Effector memory CD8-positive, alpha-beta T cell (primary cell): ENCODE data around the gene COL4A4.
A peak's percentile ranks its signal among the peaks of the same experiment; 100 is the strongest.

Source experiments
- ATAC-seq: fragments of 150-1000 bp; cut with Tn5 transposase; replicated peaks from 2 replicates; pipeline ENCODE4 v1.10.0; 2021; ENCODE audit warnings: mild to moderate bottlenecking, moderate library complexity
- DNase-seq, 3 experiments: peaks; one replicate each; pipeline ENCODE4 v3.0.0; 2021
- H3K27ac Mint-ChIP-seq, 2 donors: one replicate each; pipeline ENCODE4 v1.8.0; 2022; ENCODE audit warnings: mild to moderate bottlenecking in 2 of 2, mixed read lengths in 2 of 2, moderate library complexity in 2 of 2
- H3K27me3 Mint-ChIP-seq, 2 donors: one replicate each; pipeline ENCODE4 v1.8.0; 2022; ENCODE audit warnings: mixed read lengths in 2 of 2
- H3K36me3 Mint-ChIP-seq: one replicate; pipeline ENCODE4 v1.8.0; 2022; ENCODE audit warnings: mild to moderate bottlenecking, moderate library complexity, mixed read lengths; ENCODE audit not compliant: insufficient read depth
- H3K4me1 Mint-ChIP-seq, 2 donors: one replicate each; pipeline ENCODE4 v1.8.0; 2022; ENCODE audit warnings: low read depth in 2 of 2, mixed read lengths in 2 of 2
- H3K4me3 Mint-ChIP-seq, 2 donors: one replicate each; pipeline ENCODE4 v1.8.0; 2022; ENCODE audit warnings: mild to moderate bottlenecking in 2 of 2, mixed read lengths in 2 of 2, moderate library complexity in 2 of 2
- H3K9me3 Mint-ChIP-seq, 2 donors: one replicate each; pipeline ENCODE4 v1.8.0; 2022; ENCODE audit warnings: mixed read lengths in 2 of 2

The COL4A4 gene

GRCh38 chr2:227025510-227025909 is 138.5 kb downstream of the COL4A4 start:
- Mint-ChIP-seq H3K4me3 (no peak overlapping the region), H3K9me3 (no peaks in the 10 kb centered on the region), H3K27me3 (peaks cover 12 to 13% of the 10 kb centered on the region in 2 donors), H3K4me1 (no peaks in the 10 kb centered on the region), H3K36me3 (peaks cover 6% of the 10 kb centered on the region), H3K27ac (no peak overlapping the region)
- ATAC-seq (no peak), DNase-seq (no peak)

DNA sequence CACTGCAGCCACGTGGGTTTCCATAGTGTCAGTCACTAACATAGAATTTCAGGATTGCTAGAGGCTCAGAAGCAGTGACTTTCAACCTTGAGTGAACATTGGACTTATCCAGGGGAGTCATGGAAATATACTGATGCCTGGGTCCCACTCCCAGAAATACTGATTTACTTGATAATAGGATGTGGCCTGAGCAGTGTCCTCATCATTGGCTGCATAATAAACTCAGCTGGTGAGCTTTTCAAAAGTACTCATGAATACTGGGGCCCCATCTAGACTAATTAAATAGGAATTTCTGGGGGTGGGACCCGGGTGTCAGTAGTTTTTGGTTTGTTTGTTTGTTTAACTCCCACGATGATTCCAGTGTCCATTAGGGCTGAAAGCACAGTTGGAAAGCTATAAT is 141.4 kb downstream of the COL4A4 start:
- no peak for ATAC-seq
- Mint-ChIP-seq H3K4me1 (no peaks in the 10 kb centered on the region), H3K36me3 (peaks cover 3% of the 10 kb centered on the region), H3K9me3 (peaks cover 0 to 6% of the 10 kb centered on the region in 2 donors), H3K4me3 (no peak overlapping the region), H3K27me3 (peaks cover 21 to 25% of the 10 kb centered on the region in 2 donors), H3K27ac (no peak overlapping the region)
- DNase-seq: no peak

- H3K4me1 Mint-ChIP-seq: peaks cover 0 to 2% of the 10 kb centered on the region in 2 donors
- H3K4me3 Mint-ChIP-seq: no peak overlapping the region
- peaks cover 23 to 36% of the 10 kb centered on the region in 2 donors for H3K27me3 Mint-ChIP-seq
- peaks cover 0 to 6% of the 10 kb centered on the region in 2 donors for H3K9me3 Mint-ChIP-seq
- H3K27ac Mint-ChIP-seq: no peak overlapping the region
- ATAC-seq (no peak), DNase-seq (no peak)
- peaks cover 3% of the 10 kb centered on the region for H3K36me3 Mint-ChIP-seq
Observed at GRCh38 chr2:227020416-227020815, 143.6 kb downstream of the COL4A4 start.

DNA sequence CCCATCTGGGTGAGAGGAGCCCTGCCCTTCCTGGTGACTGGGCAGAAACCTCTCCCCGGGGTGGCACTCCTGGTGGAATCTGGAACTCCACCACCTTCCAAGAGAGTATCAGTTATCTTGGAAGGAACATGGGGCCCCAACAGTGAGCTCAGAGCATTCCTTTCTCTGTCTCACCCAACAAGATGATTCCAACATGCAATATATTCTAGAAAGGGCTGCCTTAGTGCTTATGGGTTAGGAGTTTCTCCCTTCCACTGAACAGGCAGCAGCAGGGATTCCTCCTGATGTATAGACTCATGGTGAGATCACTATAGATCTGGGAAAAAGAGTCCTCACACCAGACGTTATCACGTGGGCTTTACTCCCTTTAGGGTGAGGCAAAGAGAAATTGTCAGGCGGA is 147.1 kb downstream of the COL4A4 start:
- Mint-ChIP-seq H3K27ac (no peak overlapping the region), H3K4me3 (no peak overlapping the region), H3K4me1 (peaks cover 0 to 2% of the 10 kb centered on the region in 2 donors), H3K27me3 (peaks cover 30 to 45% of the 10 kb centered on the region in 2 donors), H3K36me3 (peaks cover under 1% of the 10 kb centered on the region), H3K9me3 (peaks cover 0 to 6% of the 10 kb centered on the region in 2 donors)
- no peak for DNase-seq
- no peak for ATAC-seq

- Mint-ChIP-seq H3K36me3 (no peaks in the 10 kb centered on the region), H3K4me3 (no peak overlapping the region), H3K9me3 (peaks cover 0 to 6% of the 10 kb centered on the region in 2 donors), H3K27me3 (peaks cover 20 to 31% of the 10 kb centered on the region in 2 donors), H3K27ac (no peak overlapping the region), H3K4me1 (peaks cover 0 to 2% of the 10 kb centered on the region in 2 donors)
- DNase-seq (no peak), ATAC-seq (no peak)
Observed at GRCh38 chr2:227013881-227014280, 150.1 kb downstream of the COL4A4 start.

GRCh38 chr2:227013330-227013729 is 150.7 kb downstream of the COL4A4 start:
- Mint-ChIP-seq H3K4me1 (peaks cover 0 to 2% of the 10 kb centered on the region in 2 donors), H3K9me3 (peaks cover 0 to 5% of the 10 kb centered on the region in 2 donors), H3K36me3 (no peaks in the 10 kb centered on the region), H3K27ac (no peak overlapping the region), H3K4me3 (no peak overlapping the region), H3K27me3 (peaks cover 19 to 26% of the 10 kb centered on the region in 2 donors)
- no peak for DNase-seq
- ATAC-seq: no peak

DNA sequence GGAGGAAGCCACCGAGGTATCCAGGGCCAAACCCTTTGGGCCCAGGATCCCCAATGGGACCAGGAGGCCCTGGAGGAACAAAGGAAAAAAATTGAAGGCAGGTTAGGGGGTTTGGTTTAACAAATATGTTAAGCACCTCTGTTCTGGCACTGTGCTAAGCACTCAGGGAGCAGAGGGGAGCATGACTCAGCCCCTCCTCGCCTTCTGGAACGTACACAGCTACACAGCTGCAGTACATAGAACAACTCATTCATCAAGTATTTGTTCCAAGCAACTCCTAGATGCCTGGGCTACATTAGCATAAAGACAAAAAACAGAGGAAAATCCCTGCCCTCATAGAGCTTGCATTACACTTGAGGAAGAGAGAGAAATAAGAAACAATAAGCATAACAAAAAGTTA is 153.6 kb downstream of the COL4A4 start:
- Mint-ChIP-seq H3K9me3 (no peaks in the 10 kb centered on the region), H3K4me3 (no peak overlapping the region)

GRCh38 chr2:227007940-227008339 is 156.1 kb downstream of the COL4A4 start:
- ATAC-seq: no peak
- no peak overlapping the region for H3K4me3 Mint-ChIP-seq

More for the DNA sequence above, 153.6 kb downstream of the COL4A4 start:
- no peak overlapping the region for H3K27ac Mint-ChIP-seq
- ATAC-seq: no peak
- no peak for DNase-seq
- H3K4me1 Mint-ChIP-seq: no peaks in the 10 kb centered on the region
- H3K27me3 Mint-ChIP-seq: peaks cover 9% of the 10 kb centered on the region in 2 donors
- no peaks in the 10 kb centered on the region for H3K36me3 Mint-ChIP-seq

DNA sequence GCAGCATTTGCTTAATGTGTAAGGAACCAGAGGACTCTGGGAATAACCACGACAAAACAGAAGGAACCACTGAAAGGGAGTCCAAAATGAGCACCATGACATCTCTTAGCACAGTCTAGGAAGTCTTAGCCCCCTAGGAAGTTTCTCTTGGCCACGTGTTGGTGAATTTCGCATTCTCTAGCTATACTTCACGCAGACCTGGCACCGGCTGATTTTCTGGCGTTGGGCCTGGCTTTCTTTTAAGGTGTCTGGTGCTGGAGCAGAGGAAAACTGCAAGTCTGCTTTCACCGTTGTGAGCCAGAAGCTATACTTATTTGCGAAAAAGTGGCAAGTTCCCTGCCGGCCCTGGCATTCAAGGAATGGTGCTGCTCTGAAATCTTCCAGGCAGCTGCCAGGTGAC is 156.9 kb downstream of the COL4A4 start:
- Mint-ChIP-seq H3K36me3 (no peaks in the 10 kb centered on the region), H3K27ac (no peak overlapping the region), H3K9me3 (no peaks in the 10 kb centered on the region), H3K4me1 (no peaks in the 10 kb centered on the region), H3K27me3 (no peaks in the 10 kb centered on the region), H3K4me3 (no peak overlapping the region)
- ATAC-seq (no peak), DNase-seq (no peak)

More at GRCh38 chr2:227007940-227008339, 156.1 kb downstream of the COL4A4 start:
- Mint-ChIP-seq H3K36me3 (no peaks in the 10 kb centered on the region), H3K9me3 (no peaks in the 10 kb centered on the region), H3K27ac (no peak overlapping the region), H3K27me3 (no peaks in the 10 kb centered on the region), H3K4me1 (no peaks in the 10 kb centered on the region)
- DNase-seq: no peak

GRCh38 chr2:227006189-227006897 is 157.7 kb downstream of the COL4A4 start:
- Mint-ChIP-seq H3K4me1 (no peaks in the 10 kb centered on the region), H3K27ac (no peak overlapping the region), H3K36me3 (no peaks in the 10 kb centered on the region), H3K9me3 (no peaks in the 10 kb centered on the region), H3K4me3 (no peak overlapping the region), H3K27me3 (no peaks in the 10 kb centered on the region)
- ATAC-seq: no peak
- no peak for DNase-seq

GRCh38 chr2:227004482-227004881 is 159.5 kb downstream of the COL4A4 start:
- no peaks in the 10 kb centered on the region for H3K4me1 Mint-ChIP-seq
- H3K27ac Mint-ChIP-seq: no peak overlapping the region
- H3K4me3 Mint-ChIP-seq: no peak overlapping the region
- no peaks in the 10 kb centered on the region for H3K36me3 Mint-ChIP-seq
- DNase-seq (no peak), ATAC-seq (no peak)
- no peaks in the 10 kb centered on the region for H3K27me3 Mint-ChIP-seq
- H3K9me3 Mint-ChIP-seq: no peaks in the 10 kb centered on the region

DNA sequence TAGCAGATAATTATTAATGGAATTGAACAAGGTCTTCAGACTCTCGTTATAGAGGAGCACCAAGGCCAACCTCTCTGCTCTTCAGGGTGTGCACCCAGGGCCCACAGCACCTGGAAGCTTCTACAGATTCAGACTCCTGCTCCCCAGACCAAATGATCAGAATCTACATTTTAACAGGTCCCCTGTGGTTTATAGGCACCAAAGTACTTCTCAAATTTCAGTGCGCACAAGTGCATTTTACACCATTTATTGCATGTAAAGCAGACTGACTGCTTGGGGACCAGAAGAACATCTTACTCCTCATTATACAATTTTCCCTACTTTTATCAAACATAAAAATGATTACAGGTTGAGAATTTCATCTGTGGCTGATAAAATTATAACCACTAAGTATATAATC is 163.9 kb downstream of the COL4A4 start:
- no peaks in the 10 kb centered on the region for H3K9me3 Mint-ChIP-seq
- DNase-seq: no peak
- H3K27me3 Mint-ChIP-seq: no peaks in the 10 kb centered on the region
- peaks cover 0 to 5% of the 10 kb centered on the region in 2 donors for H3K4me1 Mint-ChIP-seq
- peak overlapping the region in 1 of 2 donors; percentile 38 for H3K27ac Mint-ChIP-seq
- no peak for ATAC-seq
- no peak overlapping the region for H3K4me3 Mint-ChIP-seq
- peaks cover 6% of the 10 kb centered on the region for H3K36me3 Mint-ChIP-seq

DNA sequence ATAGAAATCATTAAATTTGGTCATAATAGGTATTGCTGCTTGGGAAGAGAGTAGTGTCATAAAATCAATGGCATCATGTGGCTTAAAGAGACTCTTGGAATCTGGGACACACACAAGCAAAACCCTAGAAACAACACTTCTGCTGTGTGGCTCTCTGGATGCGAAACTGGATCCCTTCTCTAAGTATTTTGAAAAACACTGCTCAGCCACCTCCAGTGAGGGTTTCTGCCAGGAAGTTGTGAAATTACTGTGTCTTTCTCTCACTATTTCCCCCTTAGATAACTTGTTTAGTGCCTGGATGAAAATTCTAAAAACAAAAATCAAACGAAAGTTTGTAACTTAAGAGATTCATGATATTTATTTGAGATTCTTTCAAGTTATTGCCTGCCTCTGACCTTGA is 164.3 kb downstream of the COL4A4 start:
- Mint-ChIP-seq H3K36me3 (peaks cover 6% of the 10 kb centered on the region), H3K9me3 (no peaks in the 10 kb centered on the region), H3K4me3 (no peak overlapping the region), H3K4me1 (peaks cover 0 to 5% of the 10 kb centered on the region in 2 donors), H3K27me3 (no peaks in the 10 kb centered on the region), H3K27ac (no peak overlapping the region)
- DNase-seq (no peak), ATAC-seq (no peak)

DNA sequence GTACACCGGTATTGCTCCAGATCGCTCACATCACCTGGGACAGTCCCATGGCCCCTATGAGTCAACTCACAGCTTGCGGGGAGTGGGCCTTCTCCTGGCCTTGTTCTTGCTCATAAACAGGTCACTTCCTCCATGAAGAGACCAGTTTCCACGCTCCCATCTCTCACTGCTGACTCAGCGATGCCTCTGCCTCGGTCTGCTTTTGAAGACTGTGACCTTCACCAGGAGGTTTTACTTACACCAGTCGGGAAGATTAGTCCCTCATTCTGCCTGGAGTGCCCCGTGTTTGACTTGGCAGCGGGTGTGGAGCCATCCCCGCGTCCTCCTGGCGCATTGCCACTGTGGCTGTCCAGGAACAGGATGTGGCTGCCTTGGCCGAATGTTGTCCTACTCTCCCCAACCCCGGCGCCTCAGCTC is 168.4 kb downstream of the COL4A4 start:
- Mint-ChIP-seq H3K4me3 (no peak overlapping the region), H3K9me3 (no peaks in the 10 kb centered on the region), H3K36me3 (peaks cover 8% of the 10 kb centered on the region), H3K27ac (no peak overlapping the region), H3K27me3 (no peaks in the 10 kb centered on the region), H3K4me1 (peaks cover 0 to 5% of the 10 kb centered on the region in 2 donors)
- DNase-seq (no peak), ATAC-seq (no peak)
